GM12801 (cell line): Measurements from ENCODE around the gene ADAMTSL1.

Source experiments
- CTCF ChIP-seq: IDR thresholded peaks from one replicate; pipeline ENCODE4 v1.5.1; 2011; ENCODE audit warnings: control low read depth; ENCODE audit not compliant: insufficient read length; ENCODE audit errors: extremely low read depth

The ADAMTSL1 gene

DNA sequence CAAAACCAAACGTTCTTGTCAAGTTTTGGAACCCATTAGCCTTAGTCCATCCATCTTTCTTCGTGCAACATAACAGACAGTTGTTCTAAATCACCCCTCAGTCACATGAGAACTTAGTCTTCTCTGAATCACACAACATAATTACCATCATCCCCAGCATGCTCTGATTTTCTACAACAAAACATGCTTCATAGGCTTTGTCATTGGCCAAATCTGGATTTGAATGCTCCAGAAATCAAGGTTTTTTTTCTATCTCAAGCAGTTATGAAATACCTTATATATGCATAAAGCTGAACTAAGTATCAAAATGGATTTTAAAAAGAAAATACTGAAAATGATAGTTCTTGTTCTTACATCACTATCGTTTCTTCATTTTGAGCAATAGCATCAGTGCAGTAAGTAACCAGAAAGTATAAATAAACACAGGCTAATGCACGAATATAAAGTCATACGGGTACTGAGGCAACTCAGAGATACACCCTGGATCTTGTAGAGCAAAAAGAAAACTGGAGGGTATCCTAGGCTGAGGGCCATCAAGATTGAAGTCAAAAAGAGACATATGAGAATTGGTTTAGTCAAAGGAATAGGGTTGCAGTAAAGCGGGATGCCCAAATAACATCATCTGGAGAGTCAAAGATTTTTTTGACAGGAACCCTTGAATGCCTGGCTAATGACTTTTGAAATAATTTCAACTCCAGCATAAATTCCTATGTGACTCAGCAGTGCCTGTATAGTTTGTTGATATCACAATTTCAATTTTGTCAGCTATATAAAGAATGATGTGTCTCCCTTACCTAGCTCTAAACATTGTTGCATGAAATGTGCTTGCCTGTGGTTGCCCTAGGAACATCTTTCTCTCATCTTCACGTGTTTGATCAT is 164.7 kb downstream of the ADAMTSL1 start:
- TF ChIP-seq CTCF = no peak

GRCh38 chr9:18639911-18640310 is 166.0 kb downstream of the ADAMTSL1 start:
- TF ChIP-seq CTCF = no peak

GRCh38 chr9:18658804-18659705 is 185.1 kb downstream of the ADAMTSL1 start:
- no peak for TF ChIP-seq CTCF

DNA sequence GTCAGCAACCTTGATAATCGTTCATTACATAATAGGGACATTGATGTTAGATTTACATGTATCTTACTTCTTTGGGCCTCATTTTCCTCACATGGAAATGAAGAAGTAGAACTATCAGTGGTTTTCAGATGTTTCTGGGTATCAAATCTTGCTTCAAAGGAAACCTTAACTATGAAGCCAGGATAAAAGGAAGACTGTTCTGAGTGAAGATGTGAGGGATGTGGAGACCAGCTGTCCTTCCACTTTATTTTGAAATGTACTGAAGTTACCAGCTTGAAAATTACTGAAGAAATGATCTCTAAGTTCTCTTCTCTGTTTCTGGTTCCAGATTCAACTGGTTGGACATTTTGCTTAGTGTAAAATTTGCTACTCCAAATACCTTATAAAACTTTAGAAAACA is 186.0 kb downstream of the ADAMTSL1 start:
- TF ChIP-seq CTCF = no peak

- no peak for TF ChIP-seq CTCF
These were observed 188.4 kb downstream of the ADAMTSL1 start for GRCh38 chr9:18662320-18662719.

DNA sequence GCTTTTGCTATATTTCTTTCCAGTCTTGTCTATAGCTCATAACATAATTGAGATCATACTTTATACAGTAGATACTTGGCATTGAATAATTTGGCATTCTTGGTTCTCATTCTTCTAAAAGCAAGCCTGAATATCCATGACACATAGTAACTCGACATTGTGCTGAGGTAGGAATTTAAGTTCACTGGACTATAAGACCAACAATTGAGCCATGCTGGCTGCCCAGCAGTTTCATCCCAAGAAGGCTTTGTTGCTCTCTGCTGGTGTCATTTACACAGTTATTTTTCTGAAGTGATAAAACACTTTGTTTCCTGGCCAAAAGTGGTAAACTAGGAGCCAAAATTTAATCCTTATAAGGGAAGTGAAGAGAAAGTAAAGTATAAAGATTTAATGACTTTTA is 192.0 kb downstream of the ADAMTSL1 start:
- TF ChIP-seq CTCF = no peak

- no peak for TF ChIP-seq CTCF
These were observed 192.4 kb downstream of the ADAMTSL1 start for GRCh38 chr9:18666348-18666747.
